Colonic mucosa (tissue), 4 donors: ENCODE measurements around the gene CHN2. TPM values are rescaled to one million over a fixed set of nuclear protein-coding genes. Genes with fewer than 3 reads are reported as not detected.

Experiments used
- DNase-seq: peaks from one replicate; pipeline ENCODE4 v3.0.0-alpha.2; 2020
- H3K27ac ChIP-seq: fragments of 200-600 bp; one replicate; pipeline ENCODE4 v1.8.0; 2021
- H3K27me3 ChIP-seq: fragments of 200-600 bp; one replicate; pipeline ENCODE4 v1.8.0; 2021
- H3K36me3 ChIP-seq: fragments of 200-600 bp; one replicate; pipeline ENCODE4 v1.8.0; 2021
- H3K4me1 ChIP-seq: fragments of 200-600 bp; one replicate; pipeline ENCODE4 v1.8.0; 2021; ENCODE audit warnings: mild to moderate bottlenecking
- H3K4me3 ChIP-seq: fragments of 200-600 bp; one replicate; pipeline ENCODE4 v1.8.0; 2021
- H3K9ac ChIP-seq, 2 donors: one replicate each; pipeline ENCODE4 v1.7.0; 2013; ENCODE audit warnings: control low read depth in 2 of 2, low read depth in 2 of 2, low read length in 2 of 2
- H3K9me3 ChIP-seq: fragments of 200-600 bp; one replicate; pipeline ENCODE4 v1.8.0; 2021
- intact Hi-C: fragments of 100-400 bp; cut with DNase I; formaldehyde crosslinking; loops from one replicate; pipeline ENCODE4 v1.14.1; 2022
- total RNA-seq, 2 donors: library from RNA; stranded (reverse); fragmentation: NEBNext Ultra II Directional in 1 of 2; extraction: Animal tissue kit (Norgen Biotek cat#: 25700) in 1 of 2; gene quantifications; one replicate each; pipeline ENCODE4 v1.2.1, GENCODE V29; 2021
- TF ChIP-seq, protein P1 (sequence below): fragments of 200-600 bp; IDR thresholded peaks from one replicate; pipeline ENCODE4 v1.8.0; 2022; ENCODE audit warnings: antibody characterized with exemption, mild to moderate bottlenecking
- donor health status: healthy.
- donor health status: DM: no; HTN: no; CAD: no.
- donor health status: DM: no; HTN: no; CAD: no.

CHN2 gene
- total RNA-seq, 2 donors from 2014 or later, result 12.8 to 19.8 TPM

DNA sequence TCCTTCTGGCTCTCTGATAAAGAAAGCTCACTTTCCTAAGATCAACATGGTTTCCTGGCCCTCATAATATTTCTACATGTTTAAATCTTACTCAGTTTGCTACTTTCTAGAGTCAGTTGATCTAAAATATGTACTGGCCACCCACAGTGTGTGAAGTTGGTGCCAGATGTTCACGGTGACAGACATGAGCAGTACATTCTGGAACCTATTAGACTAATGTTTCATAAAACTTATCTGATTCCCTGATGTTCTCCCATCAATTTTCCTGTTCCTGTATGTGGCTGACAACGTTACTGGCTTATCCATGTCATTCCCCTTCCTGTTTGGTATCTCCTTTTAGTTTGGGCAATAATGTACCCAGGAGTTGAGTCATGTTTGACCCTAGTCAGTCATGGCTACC lies 34.5 kb upstream of the CHN2 start:
- no peaks in the 10 kb centered on the region for H3K27me3 ChIP-seq
- no peaks in the 10 kb centered on the region for H3K36me3 ChIP-seq
- no peak overlapping the region for H3K4me3 ChIP-seq
- DNase-seq, result no peak
- no peaks in the 10 kb centered on the region for H3K4me1 ChIP-seq
- TF ChIP-seq, protein P1, sequence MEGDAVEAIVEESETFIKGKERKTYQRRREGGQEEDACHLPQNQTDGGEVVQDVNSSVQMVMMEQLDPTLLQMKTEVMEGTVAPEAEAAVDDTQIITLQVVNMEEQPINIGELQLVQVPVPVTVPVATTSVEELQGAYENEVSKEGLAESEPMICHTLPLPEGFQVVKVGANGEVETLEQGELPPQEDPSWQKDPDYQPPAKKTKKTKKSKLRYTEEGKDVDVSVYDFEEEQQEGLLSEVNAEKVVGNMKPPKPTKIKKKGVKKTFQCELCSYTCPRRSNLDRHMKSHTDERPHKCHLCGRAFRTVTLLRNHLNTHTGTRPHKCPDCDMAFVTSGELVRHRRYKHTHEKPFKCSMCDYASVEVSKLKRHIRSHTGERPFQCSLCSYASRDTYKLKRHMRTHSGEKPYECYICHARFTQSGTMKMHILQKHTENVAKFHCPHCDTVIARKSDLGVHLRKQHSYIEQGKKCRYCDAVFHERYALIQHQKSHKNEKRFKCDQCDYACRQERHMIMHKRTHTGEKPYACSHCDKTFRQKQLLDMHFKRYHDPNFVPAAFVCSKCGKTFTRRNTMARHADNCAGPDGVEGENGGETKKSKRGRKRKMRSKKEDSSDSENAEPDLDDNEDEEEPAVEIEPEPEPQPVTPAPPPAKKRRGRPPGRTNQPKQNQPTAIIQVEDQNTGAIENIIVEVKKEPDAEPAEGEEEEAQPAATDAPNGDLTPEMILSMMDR, result no peak
- intact Hi-C loops, result no loop called here
- H3K9ac ChIP-seq, result no peak overlapping the region
- no peak overlapping the region for H3K27ac ChIP-seq
- H3K9me3 ChIP-seq, result no peaks in the 10 kb centered on the region

DNA sequence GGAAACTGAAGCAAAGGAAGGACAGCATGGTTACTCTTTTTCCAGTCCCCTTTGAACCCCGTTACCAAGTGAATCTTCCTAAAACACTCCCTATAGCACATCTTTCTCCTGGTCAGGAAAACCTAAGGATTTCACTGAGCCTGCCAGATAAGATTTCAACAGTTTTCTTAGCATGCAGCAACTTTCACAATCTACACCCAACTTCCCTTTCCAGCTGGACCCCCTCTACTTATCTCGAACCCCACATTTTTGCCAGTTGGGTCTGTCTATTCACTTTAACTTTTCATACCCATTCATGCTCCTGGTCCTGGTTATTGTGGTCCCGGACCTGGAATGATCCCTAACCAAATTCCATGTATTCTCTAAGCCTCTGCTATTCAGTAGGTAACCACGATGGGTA lies 33.3 kb upstream of the CHN2 start:
- H3K9ac ChIP-seq, result no peak overlapping the region
- no peaks in the 10 kb centered on the region for H3K4me1 ChIP-seq
- no peak for DNase-seq
- intact Hi-C loops, result no loop called here
- H3K9me3 ChIP-seq, result no peaks in the 10 kb centered on the region
- H3K4me3 ChIP-seq, result no peak overlapping the region
- no peaks in the 10 kb centered on the region for H3K36me3 ChIP-seq
- no peaks in the 10 kb centered on the region for H3K27me3 ChIP-seq
- TF ChIP-seq, protein P1, result no peak
- no peak overlapping the region for H3K27ac ChIP-seq

DNA sequence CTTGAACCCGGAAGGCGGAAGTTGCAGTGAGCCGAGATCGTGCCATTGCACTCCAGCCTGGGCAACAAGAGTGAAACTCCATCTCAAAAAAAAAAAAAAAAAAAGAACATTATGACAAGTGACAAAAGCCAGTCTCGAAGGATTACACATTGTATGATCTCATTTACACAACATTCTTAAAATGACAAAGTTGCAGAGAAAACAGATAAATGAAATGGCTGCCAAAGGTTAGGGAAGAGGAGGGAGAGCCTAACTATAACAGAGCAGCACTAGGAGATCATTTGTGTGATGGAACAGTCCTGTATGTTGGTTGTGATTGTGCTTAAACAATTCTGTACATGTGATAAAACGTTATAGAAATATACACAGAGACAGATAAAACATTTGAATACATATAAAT lies 32.0 kb upstream of the CHN2 start:
- H3K27me3 ChIP-seq, result no peaks in the 10 kb centered on the region
- H3K4me1 ChIP-seq, result no peaks in the 10 kb centered on the region
- no peak overlapping the region for H3K4me3 ChIP-seq
- DNase-seq, result no peak
- no peak overlapping the region for H3K9ac ChIP-seq
- TF ChIP-seq, protein P1, result no peak
- no peaks in the 10 kb centered on the region for H3K9me3 ChIP-seq
- no peak overlapping the region for H3K27ac ChIP-seq
- H3K36me3 ChIP-seq, result no peaks in the 10 kb centered on the region
- intact Hi-C loops, result no loop called here

DNA sequence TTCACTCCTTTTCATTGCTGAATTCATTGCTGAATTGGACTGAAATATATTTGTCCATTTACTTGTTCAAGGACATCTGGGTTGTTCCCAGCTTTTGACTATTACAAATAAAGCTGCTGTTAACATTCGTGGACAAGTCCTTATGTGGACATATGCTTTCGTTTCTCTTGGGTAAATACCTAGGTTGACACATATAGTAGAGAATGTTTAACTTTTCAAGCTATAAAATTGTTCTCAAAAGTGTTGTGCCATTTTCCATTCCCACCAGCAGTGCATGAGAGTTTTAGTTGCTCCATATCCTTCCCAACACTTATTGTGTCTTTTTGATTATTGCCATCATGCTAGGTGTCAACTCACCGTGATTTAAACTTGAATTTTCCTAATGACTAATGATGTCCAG lies 30.7 kb upstream of the CHN2 start:
- intact Hi-C loops, result no loop called here
- DNase-seq, result no peak
- no peak overlapping the region for H3K27ac ChIP-seq
- H3K4me3 ChIP-seq, result no peak overlapping the region
- no peaks in the 10 kb centered on the region for H3K36me3 ChIP-seq
- TF ChIP-seq, protein P1, result no peak
- H3K9ac ChIP-seq, result no peak overlapping the region
- H3K9me3 ChIP-seq, result no peaks in the 10 kb centered on the region
- H3K4me1 ChIP-seq, result no peaks in the 10 kb centered on the region
- H3K27me3 ChIP-seq, result no peaks in the 10 kb centered on the region

DNA sequence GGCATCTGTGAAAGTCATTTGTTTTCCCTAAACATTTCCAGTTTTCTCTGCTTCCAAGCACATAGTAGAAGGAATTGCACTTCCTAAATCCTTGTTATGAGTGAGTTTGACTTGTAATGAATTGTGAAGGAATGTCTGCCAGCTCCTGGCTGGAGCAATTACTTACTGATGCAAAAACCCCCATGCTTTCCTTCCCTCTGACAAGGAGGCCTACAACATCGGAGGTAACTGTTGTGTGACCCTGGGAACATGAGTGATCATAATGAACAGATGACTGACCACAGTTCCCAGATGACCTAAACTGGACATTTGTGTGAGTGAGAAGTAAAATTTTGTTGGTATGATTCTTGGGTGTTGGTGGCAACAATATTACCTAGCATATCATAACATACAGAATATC lies 26.9 kb upstream of the CHN2 start:
- Histone ChIP-seq H3K27ac (no peak overlapping the region), H3K4me3 (no peak overlapping the region), H3K4me1 (no peaks in the 10 kb centered on the region), H3K36me3 (no peaks in the 10 kb centered on the region), H3K9me3 (no peaks in the 10 kb centered on the region), H3K27me3 (no peaks in the 10 kb centered on the region), H3K9ac (no peak overlapping the region)
- TF ChIP-seq, protein P1, result no peak
- intact Hi-C loops, result no loop called here
- no peak for DNase-seq

DNA sequence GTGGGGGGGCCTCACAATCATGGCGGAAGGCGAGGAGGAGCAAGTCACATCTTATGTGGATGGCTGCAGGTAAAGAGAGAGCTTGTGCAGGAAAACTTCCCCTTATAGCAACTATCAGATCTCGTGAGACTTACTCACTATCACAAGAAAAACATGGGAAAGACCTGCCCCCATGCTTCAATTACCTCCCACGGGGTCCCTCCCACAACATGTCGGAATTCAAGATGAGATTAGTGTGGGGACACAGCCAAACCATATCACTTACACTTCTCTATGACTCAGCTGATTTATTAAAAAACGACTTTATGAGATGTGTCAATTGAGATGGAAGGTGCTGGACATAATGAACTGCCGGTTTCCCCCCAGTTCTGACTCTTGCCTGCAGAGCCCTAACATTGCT lies 23.8 kb upstream of the CHN2 start:
- no peak overlapping the region for H3K4me3 ChIP-seq
- H3K9me3 ChIP-seq, result no peaks in the 10 kb centered on the region
- no peaks in the 10 kb centered on the region for H3K4me1 ChIP-seq
- H3K27me3 ChIP-seq, result no peaks in the 10 kb centered on the region
- TF ChIP-seq, protein P1, result no peak
- no peak overlapping the region for H3K9ac ChIP-seq
- no peak overlapping the region for H3K27ac ChIP-seq
- no peak for DNase-seq
- intact Hi-C loops, result no loop called here
- H3K36me3 ChIP-seq, result no peaks in the 10 kb centered on the region
